H9 (cell line): ENCODE data around the gene PCDHB9. TPM values are rescaled to one million over a fixed set of nuclear protein-coding genes. Genes with fewer than 3 reads are reported as not detected.
"Not testable (repeated sequence)": the region's sequence is repeated elsewhere in the genome, so short reads cannot be mapped to it uniquely, and the experiment has no call there.

Source experiments
- DNase-seq: peaks from one replicate; pipeline ENCODE4 v3.0.0-alpha.2; 2017
- H2AFZ ChIP-seq: one replicate; pipeline ENCODE4 v1.6.1; 2013; ENCODE audit warnings: mild to moderate bottlenecking, low read length, control low read depth, moderate library complexity
- H2AK5ac ChIP-seq: 2 replicates; pipeline ENCODE4 v1.6.1; 2013; ENCODE audit warnings: low read length, control low read depth, mixed read lengths; ENCODE audit not compliant: insufficient read length
- H2BK120ac ChIP-seq: one replicate; pipeline ENCODE4 v1.6.1; 2013; ENCODE audit warnings: low read depth, mild to moderate bottlenecking, low read length, control low read depth, inconsistent platforms; ENCODE audit not compliant: poor library complexity, severe bottlenecking
- H2BK12ac ChIP-seq: 2 replicates; pipeline ENCODE4 v1.6.1; 2013; ENCODE audit warnings: low read length, control low read depth, mixed read lengths, low read depth; ENCODE audit not compliant: insufficient read length
- H2BK15ac ChIP-seq: 2 replicates; pipeline ENCODE4 v1.6.1; 2013; ENCODE audit warnings: low read depth, low read length, control low read depth
- H2BK20ac ChIP-seq: one replicate; pipeline ENCODE4 v1.6.1; 2013; ENCODE audit warnings: low read depth, mild to moderate bottlenecking, low read length, control low read depth, inconsistent platforms; ENCODE audit not compliant: poor library complexity, severe bottlenecking
- H2BK5ac ChIP-seq: 2 replicates; pipeline ENCODE4 v1.6.1; 2013; ENCODE audit warnings: low read length, control low read depth, mixed read lengths; ENCODE audit not compliant: insufficient read length
- H3K14ac ChIP-seq: 2 replicates; pipeline ENCODE4 v1.6.1; 2013; ENCODE audit warnings: low read length, control low read depth; ENCODE audit not compliant: insufficient read depth
- H3K18ac ChIP-seq: 2 replicates; pipeline ENCODE4 v1.6.1; 2013; ENCODE audit warnings: low read depth, mild to moderate bottlenecking, mixed read lengths, low read length, control low read depth; ENCODE audit not compliant: insufficient read length
- H3K23ac ChIP-seq: 2 replicates; pipeline ENCODE4 v1.6.1; 2013; ENCODE audit warnings: low read length, control low read depth, mixed read lengths, low read depth; ENCODE audit not compliant: insufficient read length
- H3K23me2 ChIP-seq: 2 replicates; pipeline ENCODE4 v1.6.1; 2013; ENCODE audit warnings: low read depth, mild to moderate bottlenecking, mixed read lengths, low read length, control low read depth; ENCODE audit not compliant: insufficient read length, poor library complexity, severe bottlenecking
- H3K27ac ChIP-seq: 2 replicates; pipeline ENCODE4 v1.5.1; 2013; ENCODE audit warnings: low read length, control low read depth, mixed read lengths, low read depth; ENCODE audit not compliant: insufficient read length
- H3K27me3 ChIP-seq: 2 replicates; pipeline ENCODE4 v1.6.1; 2013; ENCODE audit warnings: low read length, control low read depth, inconsistent platforms; ENCODE audit not compliant: insufficient read depth
- H3K4ac ChIP-seq: 2 replicates; pipeline ENCODE4 v1.6.1; 2013; ENCODE audit warnings: low read depth, mild to moderate bottlenecking, control low read depth, inconsistent platforms, low read length, moderate library complexity
- H3K4me1 ChIP-seq: 2 replicates; pipeline ENCODE4 v1.6.1; 2013; ENCODE audit warnings: low read length, control low read depth, inconsistent platforms; ENCODE audit not compliant: insufficient read depth
- H3K4me2 ChIP-seq: 2 replicates; pipeline ENCODE4 v1.6.1; 2013; ENCODE audit warnings: low read length, control low read depth, mixed read lengths; ENCODE audit not compliant: insufficient read length, insufficient read depth
- H3K56ac ChIP-seq: 2 replicates; pipeline ENCODE4 v1.6.1; 2013; ENCODE audit warnings: low read depth, mild to moderate bottlenecking, mixed read lengths, low read length, control low read depth; ENCODE audit not compliant: insufficient read length
- H3K79me1 ChIP-seq: 2 replicates; pipeline ENCODE4 v1.6.1; 2013; ENCODE audit warnings: low read depth, mild to moderate bottlenecking, moderate library complexity, low read length, control low read depth, inconsistent platforms; ENCODE audit not compliant: insufficient read depth, poor library complexity, severe bottlenecking
- H3K79me2 ChIP-seq: 2 replicates; pipeline ENCODE4 v1.6.1; 2013; ENCODE audit warnings: low read length, control low read depth, inconsistent platforms; ENCODE audit not compliant: insufficient read depth
- H3K9ac ChIP-seq: 2 replicates; pipeline ENCODE4 v1.6.1; 2013; ENCODE audit warnings: low read length, control low read depth, mixed read lengths; ENCODE audit not compliant: insufficient read length; ENCODE audit errors: extremely low read depth
- H3K9me3 ChIP-seq: one replicate; pipeline ENCODE4 v1.6.1; 2013; ENCODE audit warnings: low read depth, low read length, inconsistent platforms; ENCODE audit not compliant: control insufficient read depth
- H3T11ph ChIP-seq: one replicate; pipeline ENCODE4 v1.6.1; 2013; ENCODE audit warnings: mild to moderate bottlenecking, low read length, control low read depth, inconsistent platforms
- H4K20me1 ChIP-seq: one replicate; pipeline ENCODE4 v1.6.1; 2013; ENCODE audit not compliant: control insufficient read depth, insufficient read length, insufficient read depth
- H4K5ac ChIP-seq: 2 replicates; pipeline ENCODE4 v1.6.1; 2013; ENCODE audit warnings: low read depth, mild to moderate bottlenecking, mixed read lengths, low read length, control low read depth; ENCODE audit not compliant: insufficient read length
- H4K8ac ChIP-seq: replicated peaks from 2 replicates; pipeline ENCODE4 v1.6.1; 2013; ENCODE audit warnings: low read length, control low read depth, mixed read lengths, low read depth; ENCODE audit not compliant: insufficient read length
- H4K91ac ChIP-seq: 2 replicates; pipeline ENCODE4 v1.6.1; 2013; ENCODE audit warnings: low read depth, mild to moderate bottlenecking, moderate library complexity, mixed read lengths, low read length, control low read depth; ENCODE audit not compliant: insufficient read length
- H3K27ac Mint-ChIP-seq, 3 experiments: 2 replicates in 2 of 3; 3 replicates in 1 of 3; pipeline ENCODE4 v1.8.0; 2020 to 2021; ENCODE audit warnings: mixed read lengths in 3 of 3, mild to moderate bottlenecking in 1 of 3, moderate library complexity in 1 of 3
- H3K27me3 Mint-ChIP-seq: 2 replicates; pipeline ENCODE4 v1.8.0; 2021; ENCODE audit warnings: low read depth, mild to moderate bottlenecking, moderate library complexity, mixed read lengths
- H3K36me3 Mint-ChIP-seq, 3 experiments: 2 replicates in 2 of 3; 3 replicates in 1 of 3; pipeline ENCODE4 v1.8.0; 2020 to 2021; ENCODE audit warnings: low read depth in 3 of 3, mixed read lengths in 3 of 3; ENCODE audit not compliant: insufficient read depth in 1 of 3
- H3K4me1 Mint-ChIP-seq, 2 experiments: 2 replicates each; pipeline ENCODE4 v1.8.0; 2020; ENCODE audit warnings: mixed read lengths in 2 of 2
- H3K4me3 Mint-ChIP-seq, 2 experiments: 2 replicates in 1 of 2; 3 replicates in 1 of 2; pipeline ENCODE4 v1.8.0; 2020 to 2021; ENCODE audit warnings: mild to moderate bottlenecking in 2 of 2, mixed read lengths in 2 of 2, moderate library complexity in 1 of 2
- H3K9me3 Mint-ChIP-seq, 2 experiments: 2 replicates in 1 of 2; 3 replicates in 1 of 2; pipeline ENCODE4 v1.8.0; 2020; ENCODE audit warnings: mild to moderate bottlenecking in 2 of 2, mixed read lengths in 2 of 2, moderate library complexity in 1 of 2
- CTCF ChIP-seq: fragments of 200-600 bp; sonication (generic); conservative IDR thresholded peaks from 3 replicates; pipeline ENCODE4 v1.8.0; 2021; ENCODE audit warnings: antibody characterized with exemption, mild to moderate bottlenecking
- WGBS: extraction: QIAGEN DNeasy Blood & Tissue Kit; methylation state at CpG from one replicate; pipeline ENCODE4 v1.1.7; 2013; ENCODE audit warnings: missing lambda C conversion rate, low lambda C conversion rate, mixed read lengths; ENCODE audit not compliant: insufficient read length; ENCODE audit errors: extremely low coverage; 5-methylcytosine and 5-hydroxymethylcytosine counted together
- total RNA-seq: library from RNA; stranded (reverse); gene quantifications from 2 replicates; pipeline ENCODE4 v1.2.1, GENCODE V29; 2021

Gene PCDHB9
- total RNA-seq, 1 experiment from 2014 or later = 2.6 TPM

GRCh38 chr5:141213656-141214339, 26.8 kb downstream of the PCDHB9 start, which contains the start of gene PCDHB13:
TSS of gene PCDHB13 (plus strand) at chr5:141213919. CDS start at chr5:141214124, 205 bp downstream.
- not testable (repeated sequence) for H3K18ac ChIP-seq, H2BK15ac ChIP-seq, H4K5ac ChIP-seq, H3K23ac ChIP-seq, H2BK20ac ChIP-seq, H2BK120ac ChIP-seq, H3T11ph ChIP-seq, H2BK12ac ChIP-seq, H3K4me2 ChIP-seq, H2AFZ ChIP-seq, H4K20me1 ChIP-seq, H4K8ac ChIP-seq, H3K27ac Mint-ChIP-seq, H3K27me3 ChIP-seq, H3K79me1 ChIP-seq, H3K9me3 ChIP-seq, H3K14ac ChIP-seq, H3K4me1 ChIP-seq, H4K91ac ChIP-seq, H2BK5ac ChIP-seq, H3K9ac ChIP-seq, H2AK5ac ChIP-seq, H3K56ac ChIP-seq, H3K79me2 ChIP-seq, H3K4ac ChIP-seq, H3K27ac ChIP-seq, H3K23me2 ChIP-seq
- peaks cover 31 to 35% of the 10 kb centered on the region in 2 experiments for H3K9me3 Mint-ChIP-seq
- peaks cover 16% of the 10 kb centered on the region for H3K27me3 Mint-ChIP-seq
- peaks cover 1 to 11% of the 10 kb centered on the region in 2 experiments; a peak in 3 of 4 replicates for H3K4me1 Mint-ChIP-seq
- H3K36me3 Mint-ChIP-seq = peaks cover 12 to 31% (median 20%) of the 10 kb centered on the region in 3 experiments
- peak within 1 kb of the TSS in 1 of 2 experiments; percentile 48; a peak in 2 of 5 replicates for H3K4me3 Mint-ChIP-seq
- peak; percentile 71 for TF ChIP-seq CTCF
- WGBS = no CpG with 5 or more reads among the region's 18 CpGs
- DNase-seq = peak; percentile 71

GRCh38 chr5:141214583-141214982, 27.6 kb downstream of the PCDHB9 start:
- not testable (repeated sequence) for H3K27me3 ChIP-seq, H4K91ac ChIP-seq, H4K8ac ChIP-seq, H2AFZ ChIP-seq, H3K9ac ChIP-seq, H4K5ac ChIP-seq, H3K23ac ChIP-seq, H2BK5ac ChIP-seq, H3K27ac Mint-ChIP-seq, H2BK120ac ChIP-seq, H3K9me3 ChIP-seq, H4K20me1 ChIP-seq, H3K56ac ChIP-seq, H3K4me1 Mint-ChIP-seq, H3K4ac ChIP-seq, H2AK5ac ChIP-seq, DNase-seq, H3K79me2 ChIP-seq, H3K4me1 ChIP-seq, H2BK15ac ChIP-seq, H3K18ac ChIP-seq, H3K4me2 ChIP-seq, H3K79me1 ChIP-seq, H3K23me2 ChIP-seq, H3K4me3 Mint-ChIP-seq, H3K27ac ChIP-seq, H3K14ac ChIP-seq, H3T11ph ChIP-seq, H2BK20ac ChIP-seq, H2BK12ac ChIP-seq
- Mint-ChIP-seq H3K27me3 (peaks cover 16% of the 10 kb centered on the region), H3K36me3 (peaks cover 12 to 29% (median 20%) of the 10 kb centered on the region in 3 experiments), H3K9me3 (peaks cover 29 to 33% of the 10 kb centered on the region in 2 experiments)
- WGBS = no CpG with 5 or more reads among the region's 12 CpGs
